HepG2 (cell line): Measurements from ENCODE around the gene LDAH. TPM values are rescaled to one million over a fixed set of nuclear protein-coding genes. Genes with fewer than 3 reads are reported as not detected.

ENCODE experiments used
- AHDC1 ChIP-seq: sonication (generic); formaldehyde crosslinking; IDR thresholded peaks from 2 replicates; pipeline ENCODE4 v1.5.1; 2020; ENCODE audit warnings: mild to moderate bottlenecking, missing genetic modification reagents, borderline replicate concordance
- CEBPG ChIP-seq: IDR thresholded peaks from 2 replicates; pipeline ENCODE4 v1.6.1; 2016
- DRAP1 ChIP-seq: IDR thresholded peaks from 2 replicates; pipeline ENCODE4 v1.6.1; 2016; ENCODE audit warnings: missing genetic modification reagents, missing compliant biosample characterization
- FOXM1 ChIP-seq: sonication (generic); formaldehyde crosslinking; IDR thresholded peaks from 2 replicates; pipeline ENCODE4 v1.5.0; 2020; ENCODE audit warnings: missing genetic modification reagents
- GFI1 ChIP-seq: sonication (generic); formaldehyde crosslinking; IDR thresholded peaks from 2 replicates; pipeline ENCODE4 v1.5.0; 2020; ENCODE audit warnings: missing genetic modification reagents, mild to moderate bottlenecking, borderline replicate concordance
- HMGXB3 ChIP-seq: sonication (generic); formaldehyde crosslinking; IDR thresholded peaks from 2 replicates; pipeline ENCODE4 v1.4.0; 2020; ENCODE audit warnings: missing genetic modification reagents, borderline replicate concordance
- PHF21A ChIP-seq: sonication (generic); formaldehyde crosslinking; IDR thresholded peaks from 2 replicates; pipeline ENCODE4 v1.5.0; 2020; ENCODE audit warnings: mild to moderate bottlenecking, missing genetic modification reagents
- SALL1 ChIP-seq: sonication (generic); formaldehyde crosslinking; IDR thresholded peaks from 2 replicates; pipeline ENCODE4 v1.8.0; 2022; ENCODE audit warnings: mild to moderate bottlenecking, missing genetic modification reagents
- SAP130 ChIP-seq: IDR thresholded peaks from 2 replicates; pipeline ENCODE4 v1.6.1; 2016; ENCODE audit warnings: low read depth
- WIZ ChIP-seq: sonication (generic); formaldehyde crosslinking; IDR thresholded peaks from 2 replicates; pipeline ENCODE4 v1.5.1; 2020; ENCODE audit warnings: mild to moderate bottlenecking, missing genetic modification reagents
- ZFP91 ChIP-seq: sonication (generic); formaldehyde crosslinking; IDR thresholded peaks from 2 replicates; pipeline ENCODE4 v1.9.0; 2022; ENCODE audit warnings: missing genetic modification reagents, mild to moderate bottlenecking, borderline replicate concordance
- ZNF292 ChIP-seq: sonication (generic); formaldehyde crosslinking; IDR thresholded peaks from 2 replicates; pipeline ENCODE4 v1.8.1; 2022; ENCODE audit warnings: mild to moderate bottlenecking, low read depth, missing genetic modification reagents, borderline replicate concordance
- ZNF691 ChIP-seq: sonication (generic); formaldehyde crosslinking; IDR thresholded peaks from 2 replicates; pipeline ENCODE4 v1.4.0; 2020; ENCODE audit warnings: missing genetic modification reagents, low read depth, mild to moderate bottlenecking, borderline replicate concordance
- ZSCAN29 ChIP-seq: sonication (generic); formaldehyde crosslinking; conservative IDR thresholded peaks from 2 replicates; pipeline ENCODE4 v1.4.0; 2020; ENCODE audit warnings: mild to moderate bottlenecking, missing genetic modification reagents
- polyA plus RNA-seq, 8 experiments: library from polyadenylated mRNA; depleted of rRNA in 3 of 8; stranded (reverse) in 7 of 8; unstranded in 1 of 8; fragments of >200 nt; fragmentation: Illumina TruSeq in 4 of 8; extraction: Trizol in 4 of 8; gene quantifications; 2 replicates each; pipeline versions ENCODE4 v1.2.1 to v1.2.3, GENCODE V29; 2011 to 2016; ENCODE audit warnings: low read depth in 4 of 8, missing spikeins in 1 of 8, mixed read lengths in 1 of 8; ENCODE audit not compliant: insufficient read depth in 1 of 8
- total RNA-seq, 5 experiments: library from RNA; depleted of rRNA; stranded (reverse); fragments of >200 nt; fragmentation: Illumina TruSeq; extraction: Trizol; gene quantifications; 2 replicates each; pipeline ENCODE4 v1.2.3, GENCODE V29; 2016; ENCODE audit warnings: low read depth in 1 of 5

The LDAH gene
- total and polyA plus RNA-seq, 2 of the 13 experiments (the other 11 are each of a cell fraction or from before 2014, with no cell fraction given): 28.8 to 46.2 TPM

- TF ChIP-seq GFI1 (CRISPR knock-in tag) (peak; percentile 71; the same call in 1 of the 2 replicates), AHDC1 (CRISPR knock-in tag) (peak; percentile 37; the same call in 1 of the 2 replicates), ZNF292 (CRISPR knock-in tag) (peak; percentile 40; the same call in 1 of the 2 replicates), CEBPG (CRISPR knock-in tag) (peak; percentile 45), HMGXB3 (no peak), SAP130 (CRISPR knock-in tag) (peak; percentile 50; the same call in 1 of the 2 replicates), ZFP91 (0 out of 2 replicates have a peak, but pooled peaks have one; percentile 30), WIZ (CRISPR knock-in tag) (peak; percentile 75), DRAP1 (0 out of 2 replicates have a peak, but pooled peaks have one; percentile 23), ZNF691 (0 out of 2 replicates have a peak, but pooled peaks have one; percentile 45), SALL1 (peak; percentile 83), ZSCAN29 (peak; percentile 60; the same call in 1 of the 2 replicates), FOXM1 (no peak), PHF21A (CRISPR knock-in tag) (peak; percentile 83)
These were observed 138.3 kb downstream of the LDAH start (continued) for GRCh38 chr2:20684581-20685063.
